Measurements from ENCODE around the gene AP1M1. TPM values are rescaled to one million over a fixed set of nuclear protein-coding genes. Genes with fewer than 3 reads are reported as not detected.
A peak's percentile ranks its signal among the peaks of the same experiment; 100 is the strongest.

Gene AP1M1
- total and polyA plus RNA-seq, 2 donors (not counting 1 experiment from before 2014, with no cell fraction given) = 94.4 to 113 TPM

GRCh38 chr19:16272945-16273344 is 75.2 kb downstream of the AP1M1 start:
- Histone ChIP-seq H2AFZ (ENCODE audit: low read length) (peak overlapping the region; percentile 57), H3K9me3 (ENCODE audit: control insufficient read depth, insufficient read depth, low read depth, low read length) (no peaks in the 10 kb centered on the region), H3K4me3 (replicated peaks in 1 of 4; ENCODE audit: control extremely low read depth in 1 of 4, insufficient read depth in 1 of 4, low read depth in 3 of 4, low read length in 4 of 4) (no peak overlapping the region), H4K20me1 (ENCODE audit: control insufficient read depth, extremely low read depth, insufficient read depth, low read length) (no peaks in the 10 kb centered on the region), H3K27ac (ENCODE audit: insufficient read depth, low read length) (no peak overlapping the region), H3K79me2 (ENCODE audit: control insufficient read depth, insufficient read depth, low read length) (no peaks in the 10 kb centered on the region), H3K9ac (ENCODE audit: insufficient read depth, low read length) (no peak overlapping the region), H3K4me2 (ENCODE audit: extremely low read depth, insufficient read depth, low read length) (no peak overlapping the region), H3K36me3 (ENCODE audit: control insufficient read depth, insufficient read depth, low read length) (no peaks in the 10 kb centered on the region), H3K27me3 (ENCODE audit: control insufficient read depth, insufficient read depth, low read length) (no peaks in the 10 kb centered on the region), H3K4me1 (ENCODE audit: control insufficient read depth, extremely low read depth, insufficient read depth, low read length) (no peaks in the 10 kb centered on the region)
- peak in 1 of 2 donors; percentile 72 for DNase-seq (ENCODE audit: low read depth in 2 of 2)
- no peak for TF ChIP-seq CTCF (conservative IDR thresholded peaks at IDR 0.05 in 1 of 2, IDR thresholded peaks at IDR 0.05 in 1 of 2; ENCODE audit: low read depth in 1 of 2, low read length in 2 of 2)
- TF ChIP-seq EZH2 (IDR thresholded peaks at IDR 0.05; ENCODE audit: low read length, missing control alignments) = no peak

DNA sequence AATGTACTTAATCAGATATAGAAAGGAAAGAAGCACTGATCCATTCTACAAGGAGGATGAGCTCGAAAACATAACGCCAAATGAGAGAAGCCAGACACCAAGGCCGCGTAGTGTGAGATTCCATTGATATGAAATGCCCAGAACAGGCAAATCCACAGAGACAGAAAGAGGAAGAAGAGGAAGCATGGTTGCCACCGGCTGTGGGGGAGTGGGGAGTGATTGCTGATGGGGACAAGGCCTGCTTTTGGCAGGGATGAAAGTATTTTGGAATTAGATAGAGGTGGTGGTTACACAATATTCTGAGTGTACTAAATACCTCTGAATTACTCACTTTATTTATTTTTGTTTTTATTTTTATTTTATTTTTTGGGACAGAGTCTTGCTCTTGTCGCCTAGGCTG is 76.7 kb downstream of the AP1M1 start:
- no peaks in the 10 kb centered on the region for H3K79me2 ChIP-seq (ENCODE audit: control insufficient read depth, insufficient read depth, low read length)
- H3K36me3 ChIP-seq (ENCODE audit: control insufficient read depth, insufficient read depth, low read length) = no peaks in the 10 kb centered on the region
- TF ChIP-seq CTCF (conservative IDR thresholded peaks at IDR 0.05 in 1 of 2, IDR thresholded peaks at IDR 0.05 in 1 of 2; ENCODE audit: low read depth in 1 of 2, low read length in 2 of 2) (no peak), EZH2 (IDR thresholded peaks at IDR 0.05; ENCODE audit: low read length, missing control alignments) (no peak)
- no peak overlapping the region for H3K4me3 ChIP-seq (replicated peaks in 1 of 4; ENCODE audit: control extremely low read depth in 1 of 4, insufficient read depth in 1 of 4, low read depth in 3 of 4, low read length in 4 of 4)
- no peaks in the 10 kb centered on the region for H3K9me3 ChIP-seq (ENCODE audit: control insufficient read depth, insufficient read depth, low read depth, low read length)
- H3K27ac ChIP-seq (ENCODE audit: insufficient read depth, low read length) = no peak overlapping the region
- H4K20me1 ChIP-seq (ENCODE audit: control insufficient read depth, extremely low read depth, insufficient read depth, low read length) = no peaks in the 10 kb centered on the region
- no peak overlapping the region for H2AFZ ChIP-seq (ENCODE audit: low read length)
- H3K4me2 ChIP-seq (ENCODE audit: extremely low read depth, insufficient read depth, low read length) = no peak overlapping the region
- H3K9ac ChIP-seq (ENCODE audit: insufficient read depth, low read length) = no peak overlapping the region
- no peaks in the 10 kb centered on the region for H3K27me3 ChIP-seq (ENCODE audit: control insufficient read depth, insufficient read depth, low read length)
- no peak for DNase-seq (ENCODE audit: low read depth in 2 of 2)
- H3K4me1 ChIP-seq (ENCODE audit: control insufficient read depth, extremely low read depth, insufficient read depth, low read length) = peaks cover 2% of the 10 kb centered on the region

DNA sequence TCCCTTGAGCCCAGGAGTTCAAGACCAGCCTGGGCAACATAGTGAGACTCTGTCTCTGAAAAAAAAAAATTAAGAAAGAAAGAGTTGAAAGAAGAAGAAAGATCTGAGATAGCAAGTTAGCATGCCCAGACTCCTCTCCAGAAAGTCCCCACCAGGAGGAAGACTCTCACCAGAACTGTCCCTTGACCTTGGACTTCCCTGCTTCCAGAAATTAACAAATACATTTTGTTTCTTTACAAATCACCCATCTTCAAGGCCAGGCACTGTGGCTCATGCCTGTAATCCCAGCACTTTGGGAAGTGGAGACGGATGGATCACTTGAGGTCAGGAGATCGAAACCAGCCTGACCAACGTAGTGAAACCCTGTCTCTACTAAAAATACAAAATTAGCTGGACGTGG is 82.6 kb downstream of the AP1M1 start:
- DNase-seq (ENCODE audit: low read depth in 2 of 2) = no peak
- Histone ChIP-seq H3K9me3 (ENCODE audit: control insufficient read depth, insufficient read depth, low read depth, low read length) (no peaks in the 10 kb centered on the region), H3K27me3 (ENCODE audit: control insufficient read depth, insufficient read depth, low read length) (no peaks in the 10 kb centered on the region), H3K4me2 (ENCODE audit: extremely low read depth, insufficient read depth, low read length) (no peak overlapping the region), H3K9ac (ENCODE audit: insufficient read depth, low read length) (no peak overlapping the region), H3K4me3 (replicated peaks in 1 of 4; ENCODE audit: control extremely low read depth in 1 of 4, insufficient read depth in 1 of 4, low read depth in 3 of 4, low read length in 4 of 4) (no peak overlapping the region), H2AFZ (ENCODE audit: low read length) (no peak overlapping the region), H3K79me2 (ENCODE audit: control insufficient read depth, insufficient read depth, low read length) (no peaks in the 10 kb centered on the region), H3K4me1 (ENCODE audit: control insufficient read depth, extremely low read depth, insufficient read depth, low read length) (peaks cover 14% of the 10 kb centered on the region), H3K36me3 (ENCODE audit: control insufficient read depth, insufficient read depth, low read length) (no peaks in the 10 kb centered on the region), H4K20me1 (ENCODE audit: control insufficient read depth, extremely low read depth, insufficient read depth, low read length) (no peaks in the 10 kb centered on the region), H3K27ac (ENCODE audit: insufficient read depth, low read length) (no peak overlapping the region)
- TF ChIP-seq CTCF (conservative IDR thresholded peaks at IDR 0.05 in 1 of 2, IDR thresholded peaks at IDR 0.05 in 1 of 2; ENCODE audit: low read depth in 1 of 2, low read length in 2 of 2) (no peak), EZH2 (IDR thresholded peaks at IDR 0.05; ENCODE audit: low read length, missing control alignments) (no peak)

All from fibroblast of lung (primary cell).